ENCODE data around the gene DOCK9. TPM values are rescaled to one million over a fixed set of nuclear protein-coding genes. Genes with fewer than 3 reads are reported as not detected.

The DOCK9 gene
- total and polyA plus RNA-seq, 2 donors (not counting 1 experiment from before 2014, with no cell fraction given), result 18.2 TPM

DNA sequence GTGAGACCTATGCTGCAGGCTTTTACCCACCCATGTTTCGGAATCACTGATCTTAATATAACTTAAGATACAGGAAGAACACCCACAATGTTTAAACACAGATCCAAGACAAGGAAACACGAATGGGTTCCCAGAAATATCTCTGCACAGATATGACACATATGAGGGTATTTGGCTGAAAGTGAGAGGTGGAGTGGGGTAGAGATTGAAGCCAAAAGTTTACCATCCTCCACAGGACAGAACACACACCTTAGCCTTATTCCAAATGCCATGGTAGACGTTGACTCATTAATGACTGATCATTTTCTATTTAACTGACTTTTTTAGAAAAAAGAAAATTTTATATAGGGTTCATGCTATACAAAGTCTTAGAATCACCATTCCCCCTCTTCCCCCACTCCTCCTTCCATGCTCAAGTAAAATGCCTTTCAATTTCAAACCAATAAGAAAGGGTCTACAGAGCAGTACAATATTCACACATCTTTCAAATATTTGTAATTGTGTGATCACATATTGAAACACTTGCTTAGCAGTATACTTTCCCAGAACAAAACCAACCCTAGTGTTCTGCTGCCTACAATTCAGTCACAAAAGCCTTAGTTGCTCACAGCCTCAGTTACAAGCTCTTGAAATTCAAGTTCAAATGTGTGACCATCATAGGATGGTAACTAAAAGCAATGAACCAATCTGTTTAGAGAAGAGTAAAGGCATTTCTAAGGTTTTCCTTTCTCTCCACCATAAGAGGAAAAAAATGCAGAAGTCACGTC is 11.8 kb upstream of the DOCK9 start:
- Histone ChIP-seq H2AFZ (ENCODE audit: low read length) (no peak overlapping the region), H3K4me3 (replicated peaks in 1 of 4; ENCODE audit: control extremely low read depth in 1 of 4, insufficient read depth in 1 of 4, low read depth in 3 of 4, low read length in 4 of 4) (no peak overlapping the region), H3K9me3 (ENCODE audit: control insufficient read depth, insufficient read depth, low read depth, low read length) (no peaks in the 10 kb centered on the region), H3K9ac (ENCODE audit: insufficient read depth, low read length) (no peak overlapping the region), H3K27ac (ENCODE audit: insufficient read depth, low read length) (no peak overlapping the region), H3K27me3 (ENCODE audit: control insufficient read depth, insufficient read depth, low read length) (no peaks in the 10 kb centered on the region), H3K4me2 (ENCODE audit: extremely low read depth, insufficient read depth, low read length) (no peak overlapping the region), H3K79me2 (ENCODE audit: control insufficient read depth, insufficient read depth, low read length) (no peaks in the 10 kb centered on the region), H3K4me1 (ENCODE audit: control insufficient read depth, extremely low read depth, insufficient read depth, low read length) (no peaks in the 10 kb centered on the region), H4K20me1 (ENCODE audit: control insufficient read depth, extremely low read depth, insufficient read depth, low read length) (no peaks in the 10 kb centered on the region), H3K36me3 (ENCODE audit: control insufficient read depth, insufficient read depth, low read length) (no peaks in the 10 kb centered on the region)
- no peak for TF ChIP-seq EZH2 (IDR thresholded peaks at IDR 0.05; ENCODE audit: low read length, missing control alignments)
- TF ChIP-seq, protein P1, sequence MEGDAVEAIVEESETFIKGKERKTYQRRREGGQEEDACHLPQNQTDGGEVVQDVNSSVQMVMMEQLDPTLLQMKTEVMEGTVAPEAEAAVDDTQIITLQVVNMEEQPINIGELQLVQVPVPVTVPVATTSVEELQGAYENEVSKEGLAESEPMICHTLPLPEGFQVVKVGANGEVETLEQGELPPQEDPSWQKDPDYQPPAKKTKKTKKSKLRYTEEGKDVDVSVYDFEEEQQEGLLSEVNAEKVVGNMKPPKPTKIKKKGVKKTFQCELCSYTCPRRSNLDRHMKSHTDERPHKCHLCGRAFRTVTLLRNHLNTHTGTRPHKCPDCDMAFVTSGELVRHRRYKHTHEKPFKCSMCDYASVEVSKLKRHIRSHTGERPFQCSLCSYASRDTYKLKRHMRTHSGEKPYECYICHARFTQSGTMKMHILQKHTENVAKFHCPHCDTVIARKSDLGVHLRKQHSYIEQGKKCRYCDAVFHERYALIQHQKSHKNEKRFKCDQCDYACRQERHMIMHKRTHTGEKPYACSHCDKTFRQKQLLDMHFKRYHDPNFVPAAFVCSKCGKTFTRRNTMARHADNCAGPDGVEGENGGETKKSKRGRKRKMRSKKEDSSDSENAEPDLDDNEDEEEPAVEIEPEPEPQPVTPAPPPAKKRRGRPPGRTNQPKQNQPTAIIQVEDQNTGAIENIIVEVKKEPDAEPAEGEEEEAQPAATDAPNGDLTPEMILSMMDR (conservative IDR thresholded peaks at IDR 0.05 in 1 of 2, IDR thresholded peaks at IDR 0.05 in 1 of 2; ENCODE audit: low read depth in 1 of 2, low read length in 2 of 2), result no peak
- DNase-seq (ENCODE audit: low read depth in 2 of 2), result no peak

DNA sequence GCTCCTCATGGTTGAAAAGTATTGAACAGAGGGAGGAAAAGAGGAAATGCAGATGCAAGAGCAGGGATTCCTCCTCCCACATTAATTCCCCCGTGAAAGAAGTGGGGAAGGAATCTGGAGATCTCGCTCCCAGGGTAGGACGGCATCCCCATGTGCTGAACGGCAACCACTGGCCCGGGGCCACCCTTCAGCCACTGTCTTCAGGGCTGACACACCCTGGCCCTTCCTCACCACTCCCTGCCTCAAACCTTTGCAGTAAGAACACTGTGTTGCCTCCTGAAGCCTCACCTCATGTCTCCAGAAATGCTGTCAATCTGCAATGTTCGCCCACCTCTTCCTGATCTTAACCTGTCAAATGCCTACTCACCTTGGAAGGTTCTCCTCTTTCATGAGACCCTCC is 10.9 kb upstream of the DOCK9 start:
- no peaks in the 10 kb centered on the region for H4K20me1 ChIP-seq (ENCODE audit: control insufficient read depth, extremely low read depth, insufficient read depth, low read length)
- no peaks in the 10 kb centered on the region for H3K79me2 ChIP-seq (ENCODE audit: control insufficient read depth, insufficient read depth, low read length)
- no peak overlapping the region for H3K4me2 ChIP-seq (ENCODE audit: extremely low read depth, insufficient read depth, low read length)
- H3K4me3 ChIP-seq (replicated peaks in 1 of 4; ENCODE audit: control extremely low read depth in 1 of 4, insufficient read depth in 1 of 4, low read depth in 3 of 4, low read length in 4 of 4), result no peak overlapping the region
- no peaks in the 10 kb centered on the region for H3K27me3 ChIP-seq (ENCODE audit: control insufficient read depth, insufficient read depth, low read length)
- no peaks in the 10 kb centered on the region for H3K36me3 ChIP-seq (ENCODE audit: control insufficient read depth, insufficient read depth, low read length)
- no peak overlapping the region for H3K9ac ChIP-seq (ENCODE audit: insufficient read depth, low read length)
- no peaks in the 10 kb centered on the region for H3K9me3 ChIP-seq (ENCODE audit: control insufficient read depth, insufficient read depth, low read depth, low read length)
- TF ChIP-seq, protein P1 (conservative IDR thresholded peaks at IDR 0.05 in 1 of 2, IDR thresholded peaks at IDR 0.05 in 1 of 2; ENCODE audit: low read depth in 1 of 2, low read length in 2 of 2), result no peak
- no peak for TF ChIP-seq EZH2 (IDR thresholded peaks at IDR 0.05; ENCODE audit: low read length, missing control alignments)
- no peaks in the 10 kb centered on the region for H3K4me1 ChIP-seq (ENCODE audit: control insufficient read depth, extremely low read depth, insufficient read depth, low read length)
- no peak overlapping the region for H3K27ac ChIP-seq (ENCODE audit: insufficient read depth, low read length)
- no peak overlapping the region for H2AFZ ChIP-seq (ENCODE audit: low read length)
- DNase-seq (ENCODE audit: low read depth in 2 of 2), result no peak

DNA sequence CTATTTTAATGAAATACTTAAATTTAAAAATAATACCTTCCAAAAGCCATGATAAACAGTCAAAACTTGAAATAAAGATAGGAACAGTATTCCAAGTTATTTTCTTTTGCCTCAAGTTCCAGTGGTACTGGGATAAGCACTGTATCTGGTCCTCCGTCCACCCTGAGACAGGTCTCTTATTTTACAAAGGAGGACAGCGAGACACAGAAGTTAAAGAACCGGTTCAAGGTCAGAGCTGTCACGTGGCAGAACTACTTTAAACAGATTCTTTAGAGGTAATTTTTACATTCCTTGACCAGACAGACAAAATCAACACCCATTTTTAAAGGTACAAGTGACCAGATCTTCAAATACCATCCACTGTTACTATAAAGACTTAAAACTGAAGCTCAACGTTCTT is 10.4 kb upstream of the DOCK9 start:
- no peaks in the 10 kb centered on the region for H3K4me1 ChIP-seq (ENCODE audit: control insufficient read depth, extremely low read depth, insufficient read depth, low read length)
- H4K20me1 ChIP-seq (ENCODE audit: control insufficient read depth, extremely low read depth, insufficient read depth, low read length), result no peaks in the 10 kb centered on the region
- H3K9me3 ChIP-seq (ENCODE audit: control insufficient read depth, insufficient read depth, low read depth, low read length), result no peaks in the 10 kb centered on the region
- TF ChIP-seq, protein P1 (conservative IDR thresholded peaks at IDR 0.05 in 1 of 2, IDR thresholded peaks at IDR 0.05 in 1 of 2; ENCODE audit: low read depth in 1 of 2, low read length in 2 of 2), result no peak
- no peak for TF ChIP-seq EZH2 (IDR thresholded peaks at IDR 0.05; ENCODE audit: low read length, missing control alignments)
- no peak overlapping the region for H3K4me2 ChIP-seq (ENCODE audit: extremely low read depth, insufficient read depth, low read length)
- H3K4me3 ChIP-seq (replicated peaks in 1 of 4; ENCODE audit: control extremely low read depth in 1 of 4, insufficient read depth in 1 of 4, low read depth in 3 of 4, low read length in 4 of 4), result no peak overlapping the region
- DNase-seq (ENCODE audit: low read depth in 2 of 2), result no peak
- H3K9ac ChIP-seq (ENCODE audit: insufficient read depth, low read length), result no peak overlapping the region
- H3K27me3 ChIP-seq (ENCODE audit: control insufficient read depth, insufficient read depth, low read length), result no peaks in the 10 kb centered on the region
- no peaks in the 10 kb centered on the region for H3K36me3 ChIP-seq (ENCODE audit: control insufficient read depth, insufficient read depth, low read length)
- H3K79me2 ChIP-seq (ENCODE audit: control insufficient read depth, insufficient read depth, low read length), result no peaks in the 10 kb centered on the region
- no peak overlapping the region for H2AFZ ChIP-seq (ENCODE audit: low read length)
- H3K27ac ChIP-seq (ENCODE audit: insufficient read depth, low read length), result no peak overlapping the region
